OCI-LY7 (cell line): ENCODE measurements around the gene FYN.

ENCODE experiments used
- EZH2phosphoT487 ChIP-seq: fragments of 200-600 bp; sonication (generic); IDR thresholded peaks from 2 replicates; pipeline ENCODE4 v1.6.1; 2018; ENCODE audit warnings: low read depth, borderline replicate concordance, mild to moderate bottlenecking, mixed run types, antibody characterized with exemption, low read length, moderate library complexity, mixed read lengths
- TF ChIP-seq, protein P1 (sequence below): fragments of 200-600 bp; sonication (generic); conservative IDR thresholded peaks from 2 replicates; pipeline ENCODE4 v1.5.1; 2014; ENCODE audit warnings: mild to moderate bottlenecking, antibody characterized with exemption, low read length, moderate library complexity, mixed read lengths

DNA sequence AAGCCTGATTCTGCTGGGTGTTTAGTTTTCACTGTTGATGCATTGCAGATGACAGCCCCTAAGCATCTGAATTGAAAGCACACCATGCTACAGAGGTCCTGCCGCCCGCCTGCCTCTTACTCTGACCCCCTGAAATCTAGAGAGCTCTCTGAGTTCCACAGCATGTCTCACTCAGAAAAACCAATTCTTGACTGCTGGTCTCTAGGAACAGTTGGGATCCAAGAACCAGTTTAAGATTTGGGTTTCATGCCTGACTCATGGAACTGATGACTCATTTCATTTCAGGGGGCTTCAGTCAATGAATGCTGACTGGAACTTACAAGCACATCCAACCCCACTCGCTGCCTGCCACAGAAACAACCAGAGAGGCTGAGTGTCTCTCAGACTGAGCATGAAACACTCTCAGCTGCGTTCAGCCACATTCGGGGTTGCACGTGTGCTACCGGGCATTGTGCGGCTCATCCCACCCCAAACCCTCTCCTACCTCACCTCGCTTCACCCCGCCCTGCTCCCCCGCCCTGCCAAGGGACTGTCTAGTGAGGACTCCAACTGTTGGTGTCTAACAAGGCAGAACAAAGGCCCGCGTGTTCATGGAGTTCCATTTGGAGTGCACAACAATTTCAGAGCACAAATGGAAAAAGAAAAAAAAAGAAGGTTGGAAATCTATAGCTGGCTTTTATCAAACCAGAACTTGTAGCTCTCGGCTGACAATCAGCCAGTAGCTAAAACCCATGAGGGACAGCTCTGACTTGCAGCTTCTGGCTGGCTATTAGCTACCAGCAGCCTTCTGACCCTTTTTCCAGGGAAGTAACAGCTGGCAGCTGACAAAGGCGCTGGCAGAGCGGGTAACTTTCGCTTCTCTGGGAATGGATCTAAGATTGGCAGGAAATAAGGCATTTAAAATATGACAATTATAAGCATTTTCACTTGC is 247.5 kb downstream of the FYN start:
- TF ChIP-seq, protein P1, sequence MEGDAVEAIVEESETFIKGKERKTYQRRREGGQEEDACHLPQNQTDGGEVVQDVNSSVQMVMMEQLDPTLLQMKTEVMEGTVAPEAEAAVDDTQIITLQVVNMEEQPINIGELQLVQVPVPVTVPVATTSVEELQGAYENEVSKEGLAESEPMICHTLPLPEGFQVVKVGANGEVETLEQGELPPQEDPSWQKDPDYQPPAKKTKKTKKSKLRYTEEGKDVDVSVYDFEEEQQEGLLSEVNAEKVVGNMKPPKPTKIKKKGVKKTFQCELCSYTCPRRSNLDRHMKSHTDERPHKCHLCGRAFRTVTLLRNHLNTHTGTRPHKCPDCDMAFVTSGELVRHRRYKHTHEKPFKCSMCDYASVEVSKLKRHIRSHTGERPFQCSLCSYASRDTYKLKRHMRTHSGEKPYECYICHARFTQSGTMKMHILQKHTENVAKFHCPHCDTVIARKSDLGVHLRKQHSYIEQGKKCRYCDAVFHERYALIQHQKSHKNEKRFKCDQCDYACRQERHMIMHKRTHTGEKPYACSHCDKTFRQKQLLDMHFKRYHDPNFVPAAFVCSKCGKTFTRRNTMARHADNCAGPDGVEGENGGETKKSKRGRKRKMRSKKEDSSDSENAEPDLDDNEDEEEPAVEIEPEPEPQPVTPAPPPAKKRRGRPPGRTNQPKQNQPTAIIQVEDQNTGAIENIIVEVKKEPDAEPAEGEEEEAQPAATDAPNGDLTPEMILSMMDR = no peak
- TF ChIP-seq EZH2phosphoT487 = no peak
